Rectal smooth muscle tissue (tissue), 1 donor: ENCODE data around the gene ATP5PO.

Experiments
- H3K27ac ChIP-seq: one replicate; pipeline ENCODE4 v1.7.0; 2013; ENCODE audit warnings: low read depth, low read length, inconsistent platforms
- H3K27me3 ChIP-seq: one replicate; pipeline ENCODE4 v1.7.0; 2013; ENCODE audit warnings: low read length; ENCODE audit not compliant: control insufficient read depth, insufficient read depth
- H3K36me3 ChIP-seq: one replicate; pipeline ENCODE4 v1.7.0; 2013; ENCODE audit warnings: low read length; ENCODE audit not compliant: control insufficient read depth, insufficient read depth
- H3K4me1 ChIP-seq: one replicate; pipeline ENCODE4 v1.7.0; 2013; ENCODE audit warnings: low read length; ENCODE audit not compliant: control insufficient read depth, insufficient read depth
- H3K4me3 ChIP-seq: one replicate; pipeline ENCODE4 v1.7.0; 2013; ENCODE audit warnings: low read length
- H3K9ac ChIP-seq: one replicate; pipeline ENCODE4 v1.7.0; 2013; ENCODE audit warnings: low read length

ATP5PO gene

GRCh38 chr21:33908760-33909159 is 6.8 kb downstream of the ATP5PO start:
- Histone ChIP-seq H3K27me3 (no peaks in the 10 kb centered on the region), H3K4me3 (no peak overlapping the region), H3K9ac (no peak overlapping the region), H3K27ac (no peak overlapping the region), H3K4me1 (peaks cover 2% of the 10 kb centered on the region), H3K36me3 (peaks cover 48% of the 10 kb centered on the region)

DNA sequence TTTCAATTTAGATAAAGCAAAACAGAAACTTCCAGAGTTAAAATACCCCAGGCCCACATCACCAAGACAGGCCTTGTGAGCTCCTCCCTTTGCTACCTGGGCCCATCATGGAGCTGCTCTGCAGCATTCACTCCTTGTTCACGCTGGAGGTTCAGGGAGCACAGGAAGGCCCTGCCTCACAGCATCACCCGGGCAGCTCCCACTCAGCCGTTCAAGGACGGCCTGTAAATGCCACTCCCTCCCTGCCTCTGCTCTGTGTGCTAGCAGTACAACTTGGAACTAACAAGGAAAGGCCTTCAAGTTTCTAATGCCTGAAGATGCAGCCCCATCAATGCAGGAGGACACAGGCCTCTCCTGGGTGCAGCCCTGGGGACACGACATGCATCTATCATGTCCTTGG is 11.6 kb downstream of the ATP5PO start:
- H3K9ac ChIP-seq, result no peak overlapping the region
- peaks cover 46% of the 10 kb centered on the region for H3K36me3 ChIP-seq
- no peaks in the 10 kb centered on the region for H3K27me3 ChIP-seq
- peaks cover 2% of the 10 kb centered on the region for H3K4me1 ChIP-seq
- H3K4me3 ChIP-seq, result no peak overlapping the region
- no peak overlapping the region for H3K27ac ChIP-seq

GRCh38 chr21:33902349-33902748 is 13.3 kb downstream of the ATP5PO start:
- Histone ChIP-seq H3K27me3 (no peaks in the 10 kb centered on the region), H3K27ac (no peak overlapping the region), H3K4me1 (peaks cover 6% of the 10 kb centered on the region), H3K36me3 (peaks cover 32% of the 10 kb centered on the region), H3K4me3 (no peak overlapping the region), H3K9ac (no peak overlapping the region)

DNA sequence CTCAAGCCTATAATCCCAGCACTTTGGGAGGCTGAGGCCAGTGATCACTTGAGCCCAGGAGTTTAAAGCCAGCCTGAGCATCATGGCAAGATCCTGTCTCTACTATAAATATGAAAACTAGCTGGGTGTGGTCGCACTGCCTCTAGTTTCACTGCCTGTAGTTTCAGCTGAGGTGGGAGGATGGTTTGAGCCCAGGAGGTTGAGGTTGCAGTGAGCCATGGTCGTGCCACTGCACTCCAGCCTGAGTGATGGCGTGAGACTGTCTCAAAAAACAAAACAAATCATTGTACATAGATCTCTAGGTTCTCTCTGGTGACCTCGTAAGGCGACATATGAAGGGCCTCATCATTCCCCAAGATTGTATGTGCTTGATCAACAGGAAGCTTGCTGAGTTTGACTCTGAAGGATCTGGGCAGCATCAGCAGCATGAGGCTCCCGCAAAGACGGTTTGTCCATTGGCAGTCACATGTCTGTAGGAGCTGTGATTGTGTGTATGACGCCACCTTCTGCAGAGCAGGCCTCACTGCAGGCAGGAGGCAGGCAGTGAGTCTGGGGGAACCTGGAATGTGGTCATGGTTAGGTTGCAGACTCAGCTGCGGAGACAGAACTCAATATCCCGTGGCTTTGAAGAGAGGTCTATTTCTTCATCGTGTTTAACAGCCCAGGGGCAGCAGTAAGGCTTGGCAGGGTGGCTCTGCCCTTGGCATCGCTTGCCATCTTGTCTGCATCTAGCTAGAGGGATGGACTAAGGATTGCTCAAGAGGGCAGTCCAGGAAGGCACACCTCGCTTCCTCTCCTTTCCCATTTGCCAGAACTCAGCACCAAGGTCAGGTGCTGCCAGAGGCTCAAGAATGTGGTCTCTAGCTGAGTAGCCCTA is 14.0 kb downstream of the ATP5PO start:
- no peak overlapping the region for H3K27ac ChIP-seq
- no peaks in the 10 kb centered on the region for H3K27me3 ChIP-seq
- peaks cover 25% of the 10 kb centered on the region for H3K36me3 ChIP-seq
- H3K4me1 ChIP-seq, result peaks cover 6% of the 10 kb centered on the region
- no peak overlapping the region for H3K9ac ChIP-seq
- no peak overlapping the region for H3K4me3 ChIP-seq

DNA sequence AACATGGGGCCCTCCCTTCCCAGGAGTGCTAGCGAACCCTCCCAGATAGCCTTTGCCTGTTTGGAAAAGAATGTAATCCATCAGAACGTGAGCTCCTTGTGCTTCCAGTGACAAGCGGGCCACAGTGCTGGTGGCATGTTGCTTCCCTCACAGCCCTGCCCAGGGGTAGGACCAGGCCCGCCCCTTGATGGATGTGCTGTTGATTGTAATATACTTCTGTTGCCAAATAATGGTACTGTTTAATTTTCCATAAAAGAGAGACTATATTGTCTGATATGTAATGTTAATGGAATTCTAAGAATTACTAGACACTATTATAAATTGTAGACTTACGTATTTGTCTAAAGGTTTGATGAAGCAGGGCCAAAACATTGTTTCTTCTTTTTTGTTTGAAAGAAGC is 16.4 kb downstream of the ATP5PO start:
- Histone ChIP-seq H3K4me3 (no peak overlapping the region), H3K36me3 (peaks cover 9% of the 10 kb centered on the region), H3K27ac (peak overlapping the region; percentile 54), H3K9ac (no peak overlapping the region), H3K27me3 (no peaks in the 10 kb centered on the region), H3K4me1 (peaks cover 8% of the 10 kb centered on the region)

GRCh38 chr21:33898586-33898985 is 17.0 kb downstream of the ATP5PO start:
- Histone ChIP-seq H3K27ac (peak overlapping the region; percentile 54), H3K9ac (no peak overlapping the region)

GRCh38 chr21:33897739-33898138 is 17.9 kb downstream of the ATP5PO start:
- H3K27ac ChIP-seq, result no peak overlapping the region
- no peak overlapping the region for H3K4me3 ChIP-seq
- H3K27me3 ChIP-seq, result no peaks in the 10 kb centered on the region

More at GRCh38 chr21:33898586-33898985, 17.0 kb downstream of the ATP5PO start:
- Histone ChIP-seq H3K4me1 (peaks cover 8% of the 10 kb centered on the region), H3K36me3 (peaks cover 5% of the 10 kb centered on the region), H3K27me3 (no peaks in the 10 kb centered on the region), H3K4me3 (no peak overlapping the region)

DNA sequence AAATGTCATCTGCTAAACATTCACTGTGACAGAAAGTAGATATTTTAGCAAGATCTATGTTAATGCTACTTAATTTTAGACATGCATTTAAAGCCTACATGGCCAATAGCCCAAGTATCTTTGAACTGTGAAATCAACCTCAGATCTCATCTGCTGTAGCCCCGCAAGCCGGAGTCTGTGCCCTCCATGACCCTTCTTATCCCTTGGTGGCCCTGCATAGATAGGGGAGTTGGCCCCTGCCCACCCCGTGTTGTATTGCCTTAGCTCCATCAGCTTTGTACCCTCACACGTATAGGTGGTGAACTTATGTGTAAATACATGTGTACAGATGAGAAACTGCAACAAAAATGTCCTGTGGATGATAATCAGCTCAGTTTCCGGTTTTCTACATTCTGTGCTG is 18.5 kb downstream of the ATP5PO start:
- Histone ChIP-seq H3K4me1 (peaks cover 8% of the 10 kb centered on the region), H3K27me3 (no peaks in the 10 kb centered on the region), H3K27ac (no peak overlapping the region), H3K36me3 (no peaks in the 10 kb centered on the region), H3K9ac (no peak overlapping the region), H3K4me3 (no peak overlapping the region)

More at GRCh38 chr21:33897739-33898138, 17.9 kb downstream of the ATP5PO start:
- Histone ChIP-seq H3K36me3 (peaks cover 4% of the 10 kb centered on the region), H3K9ac (no peak overlapping the region), H3K4me1 (peaks cover 8% of the 10 kb centered on the region)

DNA sequence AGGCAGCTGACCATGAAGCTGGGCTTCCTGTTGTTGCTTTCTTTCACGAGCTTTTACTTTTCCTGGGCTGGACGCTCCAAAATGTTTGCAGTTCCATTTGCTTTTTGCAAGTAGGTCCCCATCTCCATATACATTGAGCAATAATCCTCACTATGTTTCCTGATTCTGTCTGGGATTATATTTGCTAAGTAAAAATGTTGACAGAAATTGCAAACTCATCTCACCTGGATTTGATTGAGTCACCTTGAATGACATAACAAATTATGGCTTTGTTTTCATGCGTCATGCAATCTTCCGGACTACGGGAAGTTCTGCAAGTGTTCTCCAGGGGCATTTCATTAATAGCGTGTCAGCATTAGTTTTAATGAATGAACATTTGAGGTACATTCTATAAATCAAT is 18.9 kb downstream of the ATP5PO start:
- Histone ChIP-seq H3K27me3 (no peaks in the 10 kb centered on the region), H3K36me3 (no peaks in the 10 kb centered on the region)

DNA sequence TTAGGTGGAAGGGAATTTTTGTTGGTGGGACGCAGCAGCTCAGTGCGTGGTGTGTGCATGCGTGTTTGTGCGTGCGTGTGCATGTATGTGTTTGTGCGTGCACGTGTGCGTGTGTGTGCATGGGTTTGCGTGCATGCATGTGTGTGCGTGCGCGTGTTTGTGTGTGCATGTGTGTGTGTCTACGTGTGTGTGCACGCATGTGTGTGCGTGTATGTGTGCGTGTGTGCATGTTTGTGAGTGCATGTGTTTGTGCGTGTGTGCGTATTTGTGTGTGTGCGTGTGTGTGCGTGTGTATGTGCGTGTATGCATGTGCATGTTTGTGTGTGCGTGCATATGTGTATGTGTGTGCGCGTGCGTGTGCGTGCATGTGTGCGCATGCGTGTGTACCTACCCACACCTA is 20.2 kb downstream of the ATP5PO start:
- Histone ChIP-seq H3K4me3 (peak overlapping the region; percentile 68), H3K4me1 (peaks cover 8% of the 10 kb centered on the region), H3K9ac (no peak overlapping the region), H3K27ac (no peak overlapping the region), H3K36me3 (no peaks in the 10 kb centered on the region), H3K27me3 (no peaks in the 10 kb centered on the region)

More for the DNA sequence above, 18.9 kb downstream of the ATP5PO start:
- peaks cover 8% of the 10 kb centered on the region for H3K4me1 ChIP-seq
- no peak overlapping the region for H3K4me3 ChIP-seq
- H3K9ac ChIP-seq, result no peak overlapping the region
- no peak overlapping the region for H3K27ac ChIP-seq

GRCh38 chr21:33894736-33895288 is 20.8 kb downstream of the ATP5PO start:
- H3K4me3 ChIP-seq, result peak overlapping the region; percentile 68
- H3K27ac ChIP-seq, result no peak overlapping the region
- H3K36me3 ChIP-seq, result no peaks in the 10 kb centered on the region
- peaks cover 8% of the 10 kb centered on the region for H3K4me1 ChIP-seq
- H3K9ac ChIP-seq, result no peak overlapping the region
- no peaks in the 10 kb centered on the region for H3K27me3 ChIP-seq

GRCh38 chr21:33893917-33894316 is 21.7 kb downstream of the ATP5PO start:
- peaks cover 4% of the 10 kb centered on the region for H3K4me1 ChIP-seq
- no peak overlapping the region for H3K4me3 ChIP-seq
- H3K9ac ChIP-seq, result no peak overlapping the region
- no peaks in the 10 kb centered on the region for H3K27me3 ChIP-seq
- no peaks in the 10 kb centered on the region for H3K36me3 ChIP-seq
- no peak overlapping the region for H3K27ac ChIP-seq

DNA sequence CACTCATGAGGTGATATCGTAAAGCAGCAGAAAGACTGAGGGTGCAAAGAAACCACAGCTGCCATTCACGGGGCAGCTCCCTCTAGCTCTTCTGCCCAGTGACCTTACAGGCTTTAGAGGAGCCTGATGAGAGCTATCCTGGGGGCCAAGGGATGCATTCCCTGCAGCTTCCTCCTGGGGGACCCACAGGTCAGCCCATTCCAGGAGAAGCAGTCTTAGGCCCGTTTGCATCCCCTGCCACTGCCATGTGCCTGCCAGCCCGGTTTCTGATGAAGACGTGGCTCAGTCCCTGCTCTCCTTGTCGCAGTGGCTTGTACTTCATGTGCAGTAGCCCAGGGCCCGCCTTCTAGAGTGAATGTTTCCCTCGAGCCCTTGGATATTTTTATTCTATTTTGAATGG is 22.8 kb downstream of the ATP5PO start:
- no peak overlapping the region for H3K9ac ChIP-seq
- no peaks in the 10 kb centered on the region for H3K27me3 ChIP-seq
- peaks cover 2% of the 10 kb centered on the region for H3K4me1 ChIP-seq
- H3K27ac ChIP-seq, result no peak overlapping the region
- no peak overlapping the region for H3K4me3 ChIP-seq
- H3K36me3 ChIP-seq, result no peaks in the 10 kb centered on the region
